Measurements from ENCODE around the gene FCHSD1. TPM values are rescaled to one million over a fixed set of nuclear protein-coding genes. Genes with fewer than 3 reads are reported as not detected.

FCHSD1 gene
- total and polyA plus RNA-seq, 2 experiments from 2014 or later: 18.0 to 27.4 TPM

DNA sequence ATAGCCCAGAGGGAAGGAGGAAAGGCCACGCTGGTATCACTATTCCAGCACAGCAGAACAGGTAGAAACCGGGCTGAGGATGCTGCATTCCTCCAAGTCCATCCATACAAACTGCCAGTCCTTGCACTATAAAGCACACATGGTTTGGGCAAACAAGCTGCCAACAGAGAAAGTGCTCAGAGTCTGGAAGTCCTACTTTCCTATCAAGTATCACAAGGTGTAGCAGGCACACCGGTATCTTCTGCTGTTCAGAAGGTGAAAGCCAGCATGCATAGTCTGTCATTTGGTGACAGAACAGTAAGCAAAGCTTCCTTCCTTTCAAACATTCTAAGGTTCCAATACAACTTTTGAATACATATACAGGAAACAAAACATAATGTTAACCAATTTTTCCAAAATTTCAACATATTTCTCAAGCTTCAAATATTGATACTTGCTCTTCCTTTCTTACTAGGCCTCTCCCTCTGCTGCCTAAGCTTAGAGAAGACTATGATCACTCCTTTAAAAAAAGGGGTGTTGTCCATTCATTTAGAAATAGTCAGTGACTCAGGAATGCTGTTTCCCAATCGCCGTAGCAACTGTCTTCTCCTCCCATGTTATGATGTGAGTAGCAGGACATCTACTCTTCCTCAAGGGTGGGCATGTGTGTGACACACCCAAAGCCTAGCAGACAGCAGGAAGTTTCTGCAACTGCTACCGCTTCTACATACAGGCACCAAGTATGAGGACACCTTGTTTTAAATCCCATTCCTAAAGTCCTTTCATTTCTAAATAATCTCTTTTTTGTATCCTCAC lies 47.1 kb downstream of the FCHSD1 start:
- Histone ChIP-seq H3K9me2 (replicated peaks; ENCODE audit: insufficient read depth) (no peaks in the 10 kb centered on the region), H3K27ac (peak overlapping the region; percentile 59), H3K4me3 (no peak overlapping the region), H3K4me2 (no peak overlapping the region), H3K27me3 (no peaks in the 10 kb centered on the region), H4K20me1 (ENCODE audit: insufficient read depth, poor library complexity, severe bottlenecking) (peaks cover 5% of the 10 kb centered on the region), H3K79me2 (peaks cover 92% of the 10 kb centered on the region), H3K4me1 (ENCODE audit: insufficient read depth) (peaks cover 14% of the 10 kb centered on the region), H3K9me3 (ENCODE audit: low read depth) (no peaks in the 10 kb centered on the region), H3K36me3 (replicated peaks; ENCODE audit: insufficient read depth, low read depth) (no peaks in the 10 kb centered on the region), H2AFZ (no peak overlapping the region)
- WGBS (ENCODE audit: low lambda C conversion rate, missing lambda C conversion rate): 82% methylated on average over 6 of the region's 6 CpGs
- DNase-seq (ENCODE audit: low spot score): peak; percentile 75
- TF ChIP-seq EZH2phosphoT487 (IDR thresholded peaks at IDR 0.05; ENCODE audit: low read depth, severe bottlenecking, unreplicated experiment) (no peak), EZH2 (IDR thresholded peaks at IDR 0.05; ENCODE audit: borderline replicate concordance) (no peak)
- TF ChIP-seq, protein P1, sequence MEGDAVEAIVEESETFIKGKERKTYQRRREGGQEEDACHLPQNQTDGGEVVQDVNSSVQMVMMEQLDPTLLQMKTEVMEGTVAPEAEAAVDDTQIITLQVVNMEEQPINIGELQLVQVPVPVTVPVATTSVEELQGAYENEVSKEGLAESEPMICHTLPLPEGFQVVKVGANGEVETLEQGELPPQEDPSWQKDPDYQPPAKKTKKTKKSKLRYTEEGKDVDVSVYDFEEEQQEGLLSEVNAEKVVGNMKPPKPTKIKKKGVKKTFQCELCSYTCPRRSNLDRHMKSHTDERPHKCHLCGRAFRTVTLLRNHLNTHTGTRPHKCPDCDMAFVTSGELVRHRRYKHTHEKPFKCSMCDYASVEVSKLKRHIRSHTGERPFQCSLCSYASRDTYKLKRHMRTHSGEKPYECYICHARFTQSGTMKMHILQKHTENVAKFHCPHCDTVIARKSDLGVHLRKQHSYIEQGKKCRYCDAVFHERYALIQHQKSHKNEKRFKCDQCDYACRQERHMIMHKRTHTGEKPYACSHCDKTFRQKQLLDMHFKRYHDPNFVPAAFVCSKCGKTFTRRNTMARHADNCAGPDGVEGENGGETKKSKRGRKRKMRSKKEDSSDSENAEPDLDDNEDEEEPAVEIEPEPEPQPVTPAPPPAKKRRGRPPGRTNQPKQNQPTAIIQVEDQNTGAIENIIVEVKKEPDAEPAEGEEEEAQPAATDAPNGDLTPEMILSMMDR (IDR thresholded peaks at IDR 0.05; ENCODE audit: poor library complexity): no peak

DNA sequence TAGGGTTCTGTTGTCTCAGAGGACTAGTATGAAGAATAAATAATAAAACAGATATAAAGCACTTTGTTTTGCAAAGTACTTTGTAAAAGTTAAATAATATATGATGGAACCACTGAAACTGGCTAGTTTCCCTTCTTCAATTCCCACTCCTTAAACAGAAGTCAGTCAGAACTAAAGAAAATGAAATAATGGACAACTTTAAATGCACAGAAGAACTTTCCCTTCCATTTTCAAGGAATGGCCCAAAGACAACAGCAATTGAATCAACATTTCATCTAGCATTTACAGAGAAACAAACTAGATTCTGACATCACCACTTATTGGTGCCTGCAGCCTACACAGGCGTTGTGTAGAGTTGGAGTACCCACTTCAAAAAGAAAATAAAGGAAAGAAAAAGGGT lies 48.6 kb downstream of the FCHSD1 start:
- Histone ChIP-seq H3K27me3 (no peaks in the 10 kb centered on the region), H3K9me3 (ENCODE audit: low read depth) (no peaks in the 10 kb centered on the region), H4K20me1 (ENCODE audit: insufficient read depth, poor library complexity, severe bottlenecking) (peaks cover 15% of the 10 kb centered on the region), H3K9me2 (replicated peaks; ENCODE audit: insufficient read depth) (no peaks in the 10 kb centered on the region), H2AFZ (no peak overlapping the region), H3K36me3 (replicated peaks; ENCODE audit: insufficient read depth, low read depth) (no peaks in the 10 kb centered on the region), H3K79me2 (peaks cover 97% of the 10 kb centered on the region), H3K4me3 (no peak overlapping the region), H3K4me2 (no peak overlapping the region), H3K27ac (no peak overlapping the region), H3K4me1 (ENCODE audit: insufficient read depth) (peaks cover 5% of the 10 kb centered on the region)
- TF ChIP-seq EZH2phosphoT487 (IDR thresholded peaks at IDR 0.05; ENCODE audit: low read depth, severe bottlenecking, unreplicated experiment) (no peak), EZH2 (IDR thresholded peaks at IDR 0.05; ENCODE audit: borderline replicate concordance) (no peak)
- TF ChIP-seq, protein P1 (IDR thresholded peaks at IDR 0.05; ENCODE audit: poor library complexity): no peak
- WGBS (ENCODE audit: low lambda C conversion rate, missing lambda C conversion rate): 97% methylated on average over 1 of the region's 1 CpG
- no peak for DNase-seq (ENCODE audit: low spot score)

DNA sequence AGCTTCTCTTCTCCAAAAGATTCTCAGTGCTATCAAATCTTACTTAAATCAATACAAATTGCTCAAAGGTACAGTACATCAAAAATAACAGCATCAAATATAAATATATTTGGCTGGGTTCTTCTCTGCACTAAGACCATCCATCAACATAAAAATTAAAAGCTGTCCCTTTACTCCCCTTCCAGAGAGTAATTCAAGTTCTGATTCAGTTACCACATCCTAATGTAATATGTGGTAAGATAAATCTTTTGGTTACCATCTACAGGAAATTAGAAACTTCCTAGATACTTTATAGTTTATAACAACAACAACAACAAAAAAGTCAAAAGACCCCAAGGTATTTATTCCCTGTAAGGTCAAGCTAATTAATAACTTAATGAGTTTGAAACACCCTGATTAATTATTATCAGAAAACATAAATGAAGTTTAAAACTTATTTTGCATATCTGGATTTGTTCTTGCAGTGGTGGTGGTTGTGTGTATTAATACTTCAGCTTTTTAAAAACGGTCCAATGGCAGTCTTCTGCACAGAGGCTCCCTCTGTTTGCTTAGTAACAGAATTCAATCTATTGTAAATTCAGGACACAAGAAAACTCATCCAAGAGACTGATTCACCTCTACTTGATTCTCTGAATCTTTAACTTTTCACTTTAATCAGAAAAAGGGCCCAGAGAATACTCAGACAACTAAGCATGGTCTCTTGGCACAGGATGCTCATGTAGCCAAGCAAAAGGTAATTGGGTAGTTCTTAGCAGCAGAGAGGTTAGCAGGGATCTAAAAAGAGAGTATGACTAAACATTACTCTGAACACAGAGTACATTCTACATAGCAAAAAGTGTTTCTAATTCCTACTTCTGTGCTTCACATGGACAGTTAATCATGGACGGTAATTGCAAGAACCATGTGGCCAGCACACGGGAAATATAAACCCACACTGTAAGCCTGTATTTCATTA lies 52.5 kb downstream of the FCHSD1 start:
- H3K4me3 ChIP-seq: no peak overlapping the region
- H4K20me1 ChIP-seq (ENCODE audit: insufficient read depth, poor library complexity, severe bottlenecking): peaks cover 15% of the 10 kb centered on the region
- 66% methylated on average over 3 of the region's 3 CpGs for WGBS (ENCODE audit: low lambda C conversion rate, missing lambda C conversion rate)
- H3K4me2 ChIP-seq: no peak overlapping the region
- H3K27ac ChIP-seq: no peak overlapping the region
- no peaks in the 10 kb centered on the region for H3K36me3 ChIP-seq (replicated peaks; ENCODE audit: insufficient read depth, low read depth)
- no peaks in the 10 kb centered on the region for H3K4me1 ChIP-seq (ENCODE audit: insufficient read depth)
- H3K9me3 ChIP-seq (ENCODE audit: low read depth): no peaks in the 10 kb centered on the region
- TF ChIP-seq EZH2 (IDR thresholded peaks at IDR 0.05; ENCODE audit: borderline replicate concordance): no peak
- TF ChIP-seq EZH2phosphoT487 (IDR thresholded peaks at IDR 0.05; ENCODE audit: low read depth, severe bottlenecking, unreplicated experiment): no peak
- TF ChIP-seq, protein P1 (IDR thresholded peaks at IDR 0.05; ENCODE audit: poor library complexity): no peak
- H2AFZ ChIP-seq: no peak overlapping the region
- H3K9me2 ChIP-seq (replicated peaks; ENCODE audit: insufficient read depth): no peaks in the 10 kb centered on the region
- DNase-seq (ENCODE audit: low spot score): no peak
- no peaks in the 10 kb centered on the region for H3K27me3 ChIP-seq
- peaks cover 92% of the 10 kb centered on the region for H3K79me2 ChIP-seq
